Calu3 (cell line): ENCODE data around the gene TMEM178B. TPM values are rescaled to one million over a fixed set of nuclear protein-coding genes. Genes with fewer than 3 reads are reported as not detected.

Source experiments
- BruUV-seq: library from RNA; stranded (reverse); fragments of 400-500 nt; replicated peaks from 2 replicates; lab custom pipeline; 2021; lab: Mats Ljungman, UMichigan
- CTCF ChIA-PET: fragments of 300-600 bp; sonication (Branson Sonifier 250); formaldehyde crosslinking; loops from one replicate; lab custom pipeline; 2022; ENCODE audit warnings: antibody characterized with exemption; lab: Charles Lee
- DNase-seq: peaks from one replicate; pipeline ENCODE4 v3.0.0; 2022
- H3K27ac Mint-ChIP-seq: one replicate; pipeline ENCODE4 v1.8.0; 2022; ENCODE audit warnings: mixed read lengths; ENCODE audit not compliant: unreplicated experiment
- H3K27me3 Mint-ChIP-seq: one replicate; pipeline ENCODE4 v1.8.0; 2022; ENCODE audit warnings: mixed read lengths; ENCODE audit not compliant: unreplicated experiment
- H3K36me3 Mint-ChIP-seq: one replicate; pipeline ENCODE4 v1.8.0; 2022; ENCODE audit warnings: mild to moderate bottlenecking, moderate library complexity, mixed read lengths; ENCODE audit not compliant: insufficient read depth, unreplicated experiment
- H3K4me1 Mint-ChIP-seq: one replicate; pipeline ENCODE4 v1.8.0; 2022; ENCODE audit warnings: mild to moderate bottlenecking, low read depth, mixed read lengths; ENCODE audit not compliant: unreplicated experiment
- H3K4me3 Mint-ChIP-seq: one replicate; pipeline ENCODE4 v1.8.0; 2022; ENCODE audit warnings: mild to moderate bottlenecking, low read depth, moderate library complexity, mixed read lengths; ENCODE audit not compliant: unreplicated experiment
- H3K9me3 Mint-ChIP-seq: one replicate; pipeline ENCODE4 v1.8.0; 2022; ENCODE audit warnings: low read depth, mixed read lengths; ENCODE audit not compliant: unreplicated experiment
- intact Hi-C: fragments of 100-400 bp; cut with micrococcal nuclease; formaldehyde crosslinking; loops from one replicate; pipeline ENCODE4 v1.10.0; 2022; ENCODE audit not compliant: unreplicated experiment
- total RNA-seq: library from RNA; stranded (reverse); gene quantifications from 2 replicates; pipeline ENCODE4 v1.2.3, GENCODE V29; 2022
- TF ChIP-seq, protein P1 (sequence below): fragments of 200-600 bp; IDR thresholded peaks from one replicate; pipeline ENCODE4 v1.8.0; 2022; ENCODE audit warnings: antibody characterized with exemption; ENCODE audit not compliant: unreplicated experiment

The TMEM178B gene
- total RNA-seq, 1 experiment from 2014 or later: 1.5 TPM

DNA sequence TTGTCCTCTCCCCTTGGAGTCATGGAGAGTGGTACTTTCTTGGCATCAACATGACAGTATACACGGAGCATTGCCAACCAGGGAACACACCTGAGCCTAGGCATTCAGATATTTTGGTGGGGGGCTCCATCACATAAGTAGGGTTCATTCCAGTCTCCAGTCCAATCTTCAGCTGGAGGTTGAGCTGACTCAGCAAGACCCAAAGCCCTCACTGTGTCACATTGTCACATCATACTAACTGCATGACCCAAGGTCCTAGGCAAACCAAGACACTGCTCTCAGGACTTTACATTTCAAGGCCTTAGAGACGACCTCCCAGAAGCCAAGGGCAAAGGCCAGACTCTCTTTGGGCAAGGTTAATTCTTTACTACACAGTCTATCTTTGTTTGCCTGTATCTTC lies 190.1 kb downstream of the TMEM178B start:
- no peaks in the 10 kb centered on the region for H3K36me3 Mint-ChIP-seq
- BruUV-seq: no TSS peak
- TF ChIP-seq, protein P1, sequence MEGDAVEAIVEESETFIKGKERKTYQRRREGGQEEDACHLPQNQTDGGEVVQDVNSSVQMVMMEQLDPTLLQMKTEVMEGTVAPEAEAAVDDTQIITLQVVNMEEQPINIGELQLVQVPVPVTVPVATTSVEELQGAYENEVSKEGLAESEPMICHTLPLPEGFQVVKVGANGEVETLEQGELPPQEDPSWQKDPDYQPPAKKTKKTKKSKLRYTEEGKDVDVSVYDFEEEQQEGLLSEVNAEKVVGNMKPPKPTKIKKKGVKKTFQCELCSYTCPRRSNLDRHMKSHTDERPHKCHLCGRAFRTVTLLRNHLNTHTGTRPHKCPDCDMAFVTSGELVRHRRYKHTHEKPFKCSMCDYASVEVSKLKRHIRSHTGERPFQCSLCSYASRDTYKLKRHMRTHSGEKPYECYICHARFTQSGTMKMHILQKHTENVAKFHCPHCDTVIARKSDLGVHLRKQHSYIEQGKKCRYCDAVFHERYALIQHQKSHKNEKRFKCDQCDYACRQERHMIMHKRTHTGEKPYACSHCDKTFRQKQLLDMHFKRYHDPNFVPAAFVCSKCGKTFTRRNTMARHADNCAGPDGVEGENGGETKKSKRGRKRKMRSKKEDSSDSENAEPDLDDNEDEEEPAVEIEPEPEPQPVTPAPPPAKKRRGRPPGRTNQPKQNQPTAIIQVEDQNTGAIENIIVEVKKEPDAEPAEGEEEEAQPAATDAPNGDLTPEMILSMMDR: no peak
- intact Hi-C loops: no loop called here
- H3K27ac Mint-ChIP-seq: no peak overlapping the region
- H3K9me3 Mint-ChIP-seq: peaks cover 7% of the 10 kb centered on the region
- no peaks in the 10 kb centered on the region for H3K4me1 Mint-ChIP-seq
- no peaks in the 10 kb centered on the region for H3K27me3 Mint-ChIP-seq
- H3K4me3 Mint-ChIP-seq: no peak overlapping the region
- CTCF ChIA-PET: no interaction called here
- DNase-seq: no peak

DNA sequence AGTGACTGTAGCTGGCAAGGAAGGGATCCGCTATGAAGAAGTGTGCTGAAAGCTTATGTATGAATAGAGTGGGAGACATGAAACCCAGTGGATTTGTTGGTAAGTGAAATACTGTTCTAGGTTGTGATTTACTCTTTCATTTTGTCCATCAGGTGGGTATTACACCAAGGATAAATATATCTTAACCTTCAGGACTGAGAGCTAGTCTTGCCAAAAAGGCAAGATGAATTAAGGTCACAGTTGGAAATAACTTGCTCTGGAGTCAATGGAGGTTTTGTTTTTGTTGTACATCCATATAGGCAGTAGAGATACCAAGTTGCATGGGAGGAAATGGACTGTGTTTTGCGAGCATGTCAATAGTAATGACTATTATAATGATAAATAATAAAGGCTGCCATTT lies 190.6 kb downstream of the TMEM178B start:
- TF ChIP-seq, protein P1: no peak
- no peaks in the 10 kb centered on the region for H3K36me3 Mint-ChIP-seq
- no peak overlapping the region for H3K4me3 Mint-ChIP-seq
- no peaks in the 10 kb centered on the region for H3K27me3 Mint-ChIP-seq
- H3K4me1 Mint-ChIP-seq: no peaks in the 10 kb centered on the region
- H3K9me3 Mint-ChIP-seq: peaks cover 7% of the 10 kb centered on the region
- BruUV-seq: no TSS peak
- intact Hi-C loops: no loop called here
- no peak for DNase-seq
- CTCF ChIA-PET: no interaction called here
- no peak overlapping the region for H3K27ac Mint-ChIP-seq

DNA sequence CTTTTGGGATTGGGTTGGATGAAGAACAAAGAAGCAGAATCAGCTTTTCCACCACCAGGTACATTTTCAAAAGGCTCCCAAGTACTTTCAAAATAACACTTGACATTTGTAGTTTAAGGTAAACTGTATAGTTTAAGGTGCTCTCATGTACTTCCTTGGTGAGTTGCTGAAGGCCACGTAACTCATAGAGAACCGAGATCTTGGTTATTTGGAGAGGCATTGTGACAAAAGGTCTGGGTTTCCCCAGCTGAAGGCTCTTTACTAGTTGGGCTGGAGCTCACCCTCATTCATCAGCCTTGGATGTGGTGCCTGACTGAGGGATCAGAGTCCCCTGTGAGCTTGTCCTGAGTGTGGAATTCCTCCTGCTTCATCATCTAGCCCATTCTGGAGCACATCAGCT lies 191.8 kb downstream of the TMEM178B start:
- CTCF ChIA-PET: no interaction called here
- no peak overlapping the region for H3K27ac Mint-ChIP-seq
- no peaks in the 10 kb centered on the region for H3K36me3 Mint-ChIP-seq
- peaks cover 3% of the 10 kb centered on the region for H3K9me3 Mint-ChIP-seq
- TF ChIP-seq, protein P1: no peak
- H3K27me3 Mint-ChIP-seq: no peaks in the 10 kb centered on the region
- BruUV-seq: no TSS peak
- H3K4me3 Mint-ChIP-seq: no peak overlapping the region
- no peaks in the 10 kb centered on the region for H3K4me1 Mint-ChIP-seq
- no peak for DNase-seq
- intact Hi-C loops: no loop called here

DNA sequence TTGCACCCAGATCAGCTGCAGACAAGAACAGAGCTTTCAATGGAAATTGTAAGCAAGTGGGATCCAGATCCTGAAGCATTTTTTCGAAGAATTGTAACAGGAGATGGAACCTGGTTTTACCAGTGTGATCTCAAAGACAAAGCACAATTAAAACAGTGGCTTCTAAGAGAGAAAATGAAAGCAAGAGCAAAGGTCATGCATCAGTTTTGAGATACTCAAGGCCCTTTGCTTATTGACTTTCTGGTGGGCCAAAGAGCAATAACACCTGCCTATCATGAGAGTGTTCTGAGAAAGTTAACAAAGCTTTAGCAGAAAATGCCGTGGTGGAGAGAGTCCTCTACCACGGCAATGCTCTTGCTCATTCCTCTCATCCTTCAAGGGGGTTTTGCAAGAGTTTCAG lies 194.8 kb downstream of the TMEM178B start:
- Mint-ChIP-seq H3K4me3 (no peak overlapping the region), H3K4me1 (no peaks in the 10 kb centered on the region), H3K27ac (no peak overlapping the region), H3K36me3 (no peaks in the 10 kb centered on the region), H3K27me3 (no peaks in the 10 kb centered on the region), H3K9me3 (no peaks in the 10 kb centered on the region)
- intact Hi-C loops: no loop called here
- DNase-seq: no peak
- BruUV-seq: no TSS peak
- TF ChIP-seq, protein P1: no peak
- CTCF ChIA-PET: no interaction called here
